ENCODE data around the gene PGAP3. TPM values are rescaled to one million over a fixed set of nuclear protein-coding genes. Genes with fewer than 3 reads are reported as not detected.

Gene PGAP3
- total and polyA plus RNA-seq, 2 of the 4 experiments (the other 2 are of a cell fraction), result 4.3 to 9.8 TPM

DNA sequence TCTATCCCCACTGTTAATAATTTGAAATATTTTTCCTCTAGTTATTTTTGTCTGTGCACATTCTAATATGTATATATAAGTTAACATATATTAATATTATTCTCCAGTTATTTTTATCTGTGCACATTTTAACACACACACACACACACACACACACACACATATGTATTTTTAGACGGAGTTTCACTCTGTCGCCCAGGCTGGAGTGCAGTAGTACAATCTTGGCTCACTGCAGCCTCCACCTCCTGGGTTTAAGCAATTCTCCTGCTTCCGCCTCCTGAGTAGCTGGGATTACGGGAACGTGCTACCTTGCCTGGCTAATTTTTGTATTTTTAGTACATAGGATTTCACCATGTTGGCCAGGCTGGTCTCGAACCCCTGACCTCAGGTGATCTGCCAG is 29.8 kb upstream of the PGAP3 start:
- peaks cover 50% of the 10 kb centered on the region for H3K36me3 ChIP-seq (ENCODE audit: control insufficient read depth, insufficient read depth, low read length)
- H2AFZ ChIP-seq (replicated peaks; ENCODE audit: low read length, poor library complexity), result no peak overlapping the region
- ATAC-seq (ENCODE audit: low read depth) (no peak), DNase-seq (no peak)
- no peak overlapping the region for H2AK5ac ChIP-seq (ENCODE audit: low read depth, low read length)
- H4K20me1 ChIP-seq (ENCODE audit: insufficient read depth, low read length), result no peaks in the 10 kb centered on the region
- 81% methylated on average over 4 of the region's 6 CpGs; no CpG with 5 or more reads in 1 of the 2 experiments for WGBS, 2 experiments (ENCODE audit: extremely low coverage in 2 of 2, insufficient read length in 1 of 2)
- H3K9ac ChIP-seq (ENCODE audit: low read depth, low read length), result no peak overlapping the region
- H2AK9ac ChIP-seq (replicated peaks; ENCODE audit: low read depth, low read length, poor library complexity), result no peak overlapping the region
- in situ Hi-C loops (cut with MboI; ENCODE audit: low sequenced_read_pairs) (no loop called here), intact Hi-C loops (cut with micrococcal nuclease) (no loop called here), dilution Hi-C loops (cut with HindIII; ENCODE audit: low sequenced_read_pairs, unreplicated experiment) (no loop called here)
- no peak overlapping the region for H3K4me2 ChIP-seq (ENCODE audit: low read depth, low read length)
- no peaks in the 10 kb centered on the region for H3K27me3 ChIP-seq (ENCODE audit: control insufficient read depth, insufficient read depth, low read length)
- TF ChIP-seq, protein P1, sequence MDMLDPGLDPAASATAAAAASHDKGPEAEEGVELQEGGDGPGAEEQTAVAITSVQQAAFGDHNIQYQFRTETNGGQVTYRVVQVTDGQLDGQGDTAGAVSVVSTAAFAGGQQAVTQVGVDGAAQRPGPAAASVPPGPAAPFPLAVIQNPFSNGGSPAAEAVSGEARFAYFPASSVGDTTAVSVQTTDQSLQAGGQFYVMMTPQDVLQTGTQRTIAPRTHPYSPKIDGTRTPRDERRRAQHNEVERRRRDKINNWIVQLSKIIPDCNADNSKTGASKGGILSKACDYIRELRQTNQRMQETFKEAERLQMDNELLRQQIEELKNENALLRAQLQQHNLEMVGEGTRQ (IDR thresholded peaks at IDR 0.05; ENCODE audit: low read depth, low read length), result no peak
- TF ChIP-seq RFX5 (IDR thresholded peaks at IDR 0.05; ENCODE audit: low read depth, low read length), result no peak
- no peak for TF ChIP-seq MXI1 (IDR thresholded peaks at IDR 0.05; ENCODE audit: borderline replicate concordance, low read depth, low read length)
- no peak for TF ChIP-seq CEBPB (IDR thresholded peaks at IDR 0.05; ENCODE audit: low read depth, low read length)
- no peak for TF ChIP-seq MAZ (IDR thresholded peaks at IDR 0.05; ENCODE audit: borderline replicate concordance, low read depth, low read length)
- no peak for TF ChIP-seq POLR2A (IDR thresholded peaks at IDR 0.05; ENCODE audit: low read depth, low read length)
- TF ChIP-seq MAFK (IDR thresholded peaks at IDR 0.05; ENCODE audit: low read depth, low read length), result no peak
- H3K4ac ChIP-seq (ENCODE audit: low read depth, low read length), result no peak overlapping the region
- no peaks in the 10 kb centered on the region for H3K9me1 ChIP-seq (ENCODE audit: insufficient read depth, low read length)
- H3K79me1 ChIP-seq (ENCODE audit: low read depth in 1 of 2, low read length in 2 of 2), result no peaks in the 10 kb centered on the region
- no peaks in the 10 kb centered on the region for H3K4me1 ChIP-seq (ENCODE audit: control insufficient read depth, insufficient read depth, low read length)
- ChIA-PET CTCF (no interaction called here), POLR2A (ENCODE audit: unreplicated experiment) (no interaction called here)
- no peak overlapping the region for H3K23ac ChIP-seq (ENCODE audit: low read depth, low read length)
- H4K8ac ChIP-seq (ENCODE audit: low read depth in 2 of 2, low read length in 2 of 2), result no peak overlapping the region
- no peak overlapping the region for H3K14ac ChIP-seq (replicated peaks; ENCODE audit: low read depth, low read length)
- H4K91ac ChIP-seq (ENCODE audit: insufficient read depth, low read depth, low read length), result no peak overlapping the region
- H2BK20ac ChIP-seq (ENCODE audit: low read depth, low read length), result no peak overlapping the region
- H2BK15ac ChIP-seq (ENCODE audit: low read depth, low read length), result no peak overlapping the region
- no peak overlapping the region for H3K56ac ChIP-seq (ENCODE audit: extremely low read depth, insufficient read depth, low read length)
- no peak overlapping the region for H2BK5ac ChIP-seq (ENCODE audit: low read depth, low read length, poor library complexity, severe bottlenecking)
- H3K27ac ChIP-seq (ENCODE audit: insufficient read depth, low read length), result no peak overlapping the region
- H3K9me3 ChIP-seq (ENCODE audit: control insufficient read depth, insufficient read depth, low read length), result no peaks in the 10 kb centered on the region
- H4K5ac ChIP-seq (ENCODE audit: low read depth, low read length), result no peak overlapping the region
- no TSS peak for BruUV-seq (replicated peaks)
- no peak overlapping the region for H2BK120ac ChIP-seq (ENCODE audit: low read depth, low read length)
- no peak overlapping the region for H3K18ac ChIP-seq (ENCODE audit: low read depth, low read length)
- no peak overlapping the region for H3K4me3 ChIP-seq (ENCODE audit: insufficient read depth, low read depth, low read length)

Data from IMR-90 (cell line).